Left renal pelvis (tissue), 4 donors: ENCODE data around the gene KAT5. TPM values are rescaled to one million over a fixed set of nuclear protein-coding genes. Genes with fewer than 3 reads are reported as not detected.
"Not testable (repeated sequence)": the region's sequence is repeated elsewhere in the genome, so short reads cannot be mapped to it uniquely, and the experiment has no call there.

Source experiments
- DNase-seq, 4 donors: peaks; one replicate each; pipeline ENCODE4 v3.0.0-alpha.2; 2013; ENCODE audit warnings: low read depth in 4 of 4, low spot score in 3 of 4
- polyA plus RNA-seq, 4 donors: library from polyadenylated mRNA; unstranded; fragments of 120-200 nt; gene quantifications; one replicate each; pipeline ENCODE4 v1.2.1, GENCODE V29; 2013; ENCODE audit not compliant: insufficient read length in 4 of 4

KAT5 gene
- 10 to 100 TPM; 47.9 to 80.4 (median 65.7) TPM for polyA plus RNA-seq

GRCh38 chr11:65711785-65712632, at the start of gene KAT5:
KAT5 (plus strand) TSS chr11:65712252; CDS start chr11:65712268, 16 bp downstream.
- DNase-seq, result peak; percentile 97 to 98 (median 97)

- peak; percentile 79 to 84 (median 82) for DNase-seq
These were observed 49.0 kb upstream of the KAT5 start, which contains the start of gene RELA for GRCh38 chr11:65662799-65663638. RELA (minus strand) TSS chr11:65662916; CDS start chr11:65662832, 84 bp downstream.

- peak in 1 of 4 donors; percentile 18 for DNase-seq
These were observed 48.3 kb upstream of the KAT5 start for GRCh38 chr11:65663639-65664200.

- no peak for DNase-seq
These were observed 39.7 kb upstream of the KAT5 start for GRCh38 chr11:65672180-65672860.

- no peak for DNase-seq
These were observed 39.1 kb upstream of the KAT5 start for GRCh38 chr11:65672982-65673381.

GRCh38 chr11:65680192-65680743, 31.8 kb upstream of the KAT5 start:
- DNase-seq, result no peak

- not testable (repeated sequence) for DNase-seq
These were observed 28.6 kb upstream of the KAT5 start for GRCh38 chr11:65683480-65683879.

GRCh38 chr11:65685981-65686380, 26.1 kb upstream of the KAT5 start:
- no peak for DNase-seq

- not testable (repeated sequence) for DNase-seq
These were observed 20.2 kb upstream of the KAT5 start for GRCh38 chr11:65691847-65692246.

- no peak for DNase-seq
These were observed 19.7 kb upstream of the KAT5 start for GRCh38 chr11:65692367-65692766.

GRCh38 chr11:65695459-65696241, 16.4 kb upstream of the KAT5 start:
- no peak for DNase-seq

GRCh38 chr11:65696802-65697552, 15.1 kb upstream of the KAT5 start:
- no peak for DNase-seq

GRCh38 chr11:65698205-65698604, 13.8 kb upstream of the KAT5 start:
- no peak for DNase-seq

- DNase-seq, result no peak
These were observed 12.7 kb upstream of the KAT5 start for GRCh38 chr11:65699306-65699705.

GRCh38 chr11:65700399-65700798, 11.7 kb upstream of the KAT5 start:
- no peak for DNase-seq

- no peak for DNase-seq
These were observed 10.4 kb upstream of the KAT5 start for GRCh38 chr11:65701686-65702085.

GRCh38 chr11:65703846-65704245, 8.2 kb upstream of the KAT5 start:
- no peak for DNase-seq

GRCh38 chr11:65706303-65706763, 5.7 kb upstream of the KAT5 start:
- not testable (repeated sequence) for DNase-seq
